HG03139 (cell line): Measurements from ENCODE around the gene HES5.
A peak's percentile ranks its signal among the peaks of the same experiment; 100 is the strongest.

Source experiments
- ATAC-seq: cut with Tn5 transposase; IDR thresholded peaks from one replicate; pipeline ENCODE4 v1.9.1; 2021; ENCODE audit not compliant: unreplicated experiment

HES5 gene

GRCh38 chr1:2502210-2502609 is 27.9 kb downstream of the HES5 start:
- ATAC-seq: no peak

- no peak for ATAC-seq
These were observed 28.3 kb downstream of the HES5 start for GRCh38 chr1:2501820-2502119.

DNA sequence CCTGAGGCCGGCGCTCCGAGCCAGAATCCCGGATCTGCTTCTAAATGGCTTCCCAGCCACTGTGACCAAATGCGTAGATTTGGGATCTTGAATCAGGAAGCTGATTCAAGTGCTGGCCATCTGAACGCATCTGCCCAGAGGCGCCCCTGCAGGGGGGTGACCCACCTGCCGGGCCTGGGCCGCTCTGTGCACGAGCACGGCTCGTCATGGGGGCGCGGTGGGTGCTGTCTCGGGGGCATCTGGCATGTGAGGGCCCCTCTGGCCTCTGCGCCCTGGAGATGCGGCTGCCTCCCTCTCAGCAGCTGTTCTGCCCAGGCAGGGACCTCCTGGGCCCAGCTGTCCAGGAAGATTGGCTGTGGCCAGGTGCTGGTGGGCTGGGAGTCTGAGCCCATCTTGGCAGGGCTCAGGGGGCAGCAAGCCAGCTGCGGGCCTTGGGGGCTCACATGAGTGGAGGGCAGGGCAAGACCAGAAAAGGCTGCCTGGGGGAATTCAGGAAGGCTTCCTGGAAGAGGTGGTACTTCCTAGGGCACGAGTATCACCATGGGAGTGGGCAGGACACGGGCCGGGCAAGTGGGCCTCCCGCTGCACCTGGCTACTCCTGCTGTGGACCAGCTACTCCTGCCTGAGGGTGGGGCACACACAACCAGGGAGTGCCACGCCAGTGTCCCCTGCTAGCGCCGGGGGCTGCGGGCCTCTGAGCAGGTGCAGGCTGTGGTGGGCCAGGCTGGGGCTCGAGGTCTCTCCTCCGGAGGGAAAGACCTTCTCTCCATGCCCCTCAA is 28.8 kb downstream of the HES5 start:
- no peak for ATAC-seq

GRCh38 chr1:2499986-2500596 is 30.0 kb downstream of the HES5 start:
- ATAC-seq: no peak

- no peak for ATAC-seq
These were observed 30.8 kb downstream of the HES5 start for GRCh38 chr1:2499260-2499659.

GRCh38 chr1:2498648-2499047 is 31.4 kb downstream of the HES5 start:
- no peak for ATAC-seq

DNA sequence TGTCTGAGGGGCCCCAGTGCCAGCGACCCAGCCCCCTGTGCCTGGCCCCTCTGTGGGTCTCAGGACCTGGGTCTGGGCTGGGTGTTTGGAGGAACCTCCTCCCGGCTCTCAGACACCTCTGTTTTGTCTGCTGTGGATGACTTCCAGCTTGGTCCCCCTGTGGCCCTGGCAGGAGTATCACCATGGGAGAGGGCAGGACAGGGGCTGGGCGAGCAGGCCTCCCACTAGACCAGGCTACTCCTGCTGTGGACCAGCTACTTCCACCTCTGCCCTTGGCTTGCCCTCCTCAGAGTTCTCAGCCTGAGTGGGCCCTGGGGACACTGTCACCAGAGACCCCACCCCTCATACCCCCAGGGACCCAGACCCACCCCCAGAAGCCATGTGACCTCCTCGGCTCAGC is 32.2 kb downstream of the HES5 start:
- ATAC-seq: no peak

DNA sequence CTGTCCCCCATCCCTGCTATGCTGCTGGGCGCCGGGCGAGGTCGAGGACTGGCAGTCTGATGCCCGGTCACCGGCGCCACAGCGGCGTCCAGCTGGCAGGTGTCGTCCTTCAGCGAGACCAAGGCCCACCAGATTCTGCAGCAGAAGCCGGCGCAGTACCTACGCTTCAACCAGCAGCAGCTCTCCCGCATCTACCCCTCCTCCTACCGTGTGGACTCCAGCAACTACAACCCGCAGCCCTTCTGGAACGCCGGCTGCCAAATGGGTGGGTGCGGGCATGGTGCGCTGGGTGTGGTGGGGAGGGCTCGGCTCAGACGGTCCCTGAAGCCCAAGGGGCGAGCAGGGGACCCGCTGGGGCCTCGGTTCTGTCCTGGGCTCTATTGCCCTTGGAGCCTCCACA is 33.3 kb downstream of the HES5 start:
- ATAC-seq: no peak

DNA sequence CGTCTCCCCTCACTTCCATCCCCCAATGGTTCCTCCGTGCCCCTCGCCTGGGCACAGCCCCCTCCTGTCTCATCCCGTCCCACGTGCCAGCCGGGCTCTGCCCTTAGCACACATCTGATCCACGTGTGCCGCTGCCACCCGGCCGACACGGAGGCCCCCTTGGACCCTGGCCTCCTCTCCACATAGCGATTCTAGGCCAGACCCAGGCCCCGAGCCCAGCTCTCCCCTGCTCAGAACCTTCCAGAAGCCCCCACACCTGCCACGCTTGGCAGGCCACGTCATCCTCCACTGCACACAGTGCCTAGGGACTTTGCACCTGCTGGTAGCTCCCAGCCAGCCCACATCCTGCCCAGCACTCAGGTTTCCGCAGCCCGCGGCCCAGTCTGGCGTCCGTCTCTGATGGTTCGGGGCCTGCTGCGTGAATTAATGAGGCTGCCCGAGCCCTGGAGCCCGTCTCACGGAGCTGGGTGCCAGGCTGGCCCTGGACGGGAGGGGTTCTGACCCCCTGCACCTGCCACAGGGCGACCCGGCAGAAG is 33.9 kb downstream of the HES5 start:
- ATAC-seq: peak; percentile 49

DNA sequence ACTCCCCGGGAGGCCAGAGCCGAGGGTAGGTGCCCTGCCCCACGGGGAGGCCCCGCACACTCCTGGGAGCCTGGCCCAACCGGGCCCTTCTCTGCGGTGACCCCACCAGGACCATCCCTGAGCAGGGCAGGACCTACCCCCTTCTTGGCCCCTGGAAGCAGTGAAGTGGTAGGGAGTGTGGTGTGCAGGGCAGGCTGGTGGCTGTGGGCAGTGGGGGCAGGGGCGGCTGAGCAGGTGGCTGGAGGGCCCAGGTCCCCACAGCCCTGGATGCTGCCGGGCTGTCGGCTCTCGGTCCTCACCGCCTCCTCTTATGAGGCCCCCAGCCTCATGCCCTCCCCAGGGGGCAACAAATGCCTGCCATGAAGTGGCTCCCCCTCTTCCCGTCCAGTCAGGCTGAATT is 34.5 kb downstream of the HES5 start:
- ATAC-seq: no peak

- ATAC-seq: no peak
These were observed 35.0 kb downstream of the HES5 start for GRCh38 chr1:2495026-2495425.

DNA sequence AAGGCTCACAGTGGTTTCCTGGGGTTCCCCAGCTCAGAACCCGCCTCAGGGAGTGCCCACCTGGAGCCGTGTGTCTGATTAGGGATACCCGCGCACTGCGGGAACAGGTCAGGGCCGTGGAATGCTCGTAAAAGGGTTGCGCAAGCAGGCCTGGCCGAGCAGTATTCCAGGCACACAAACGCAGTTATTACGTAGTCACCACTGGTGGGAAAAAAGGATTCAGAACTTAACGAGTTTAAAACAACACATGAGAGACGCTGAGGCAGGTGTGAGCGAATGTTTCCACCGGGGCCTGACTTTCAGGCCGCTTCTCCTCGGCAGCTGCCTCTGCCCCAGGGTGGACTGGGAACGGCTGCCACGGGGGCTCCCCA is 35.8 kb downstream of the HES5 start:
- no peak for ATAC-seq

DNA sequence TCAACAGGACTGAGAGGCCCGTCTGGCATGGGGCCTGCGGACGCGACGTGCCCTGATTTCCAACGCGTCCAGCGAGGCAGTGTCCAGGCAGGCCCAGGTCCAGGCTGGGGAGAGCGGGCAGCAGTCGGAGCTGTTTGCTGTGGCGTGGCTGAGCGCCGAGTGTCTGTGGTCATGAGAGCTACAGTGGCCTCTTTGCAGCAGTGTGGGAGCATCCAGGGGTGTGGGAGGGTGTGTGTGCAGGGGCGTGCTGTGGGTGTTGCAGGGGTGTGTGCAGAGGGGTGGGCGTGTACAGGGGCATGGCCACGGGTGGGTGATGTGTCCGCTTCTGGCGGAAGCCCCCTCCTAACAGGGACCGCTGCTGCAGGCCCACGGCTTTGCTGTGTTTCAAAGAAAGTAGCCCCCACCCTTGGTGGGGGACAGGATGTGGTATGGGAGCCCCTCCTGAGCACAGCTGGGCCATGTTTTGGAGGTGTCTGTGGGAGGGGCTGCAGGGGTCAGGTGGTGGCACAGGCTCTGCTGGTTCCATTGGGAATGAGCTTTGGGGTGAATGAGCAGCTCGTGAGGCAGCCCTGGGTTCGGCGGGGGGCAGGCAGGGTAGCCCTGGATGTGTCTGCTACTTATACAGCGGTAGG is 36.3 kb downstream of the HES5 start:
- no peak for ATAC-seq

DNA sequence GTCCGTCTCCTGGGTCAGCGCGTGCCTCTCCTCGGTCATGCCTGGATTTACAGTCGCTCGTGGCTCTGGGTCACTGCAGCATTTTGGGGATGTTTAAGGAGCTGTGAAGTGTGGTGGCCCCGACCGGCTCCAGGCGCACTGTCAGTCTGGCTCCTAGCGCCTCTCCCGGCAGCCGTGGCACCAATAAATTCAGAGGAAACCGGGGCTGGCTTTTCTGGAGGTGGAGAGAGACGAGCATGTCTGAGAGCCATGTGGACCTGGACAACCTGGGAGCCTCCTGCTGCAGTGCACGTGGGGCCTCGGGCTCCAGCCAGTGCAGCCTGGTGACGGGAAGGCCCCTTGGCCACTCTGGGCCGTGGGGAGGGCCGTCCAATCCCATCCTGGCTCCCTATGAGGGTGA is 36.8 kb downstream of the HES5 start:
- no peak for ATAC-seq

- ATAC-seq: no peak
These were observed 38.0 kb downstream of the HES5 start for GRCh38 chr1:2492091-2492490.

GRCh38 chr1:2489615-2490014 is 40.4 kb downstream of the HES5 start:
- ATAC-seq: no peak

DNA sequence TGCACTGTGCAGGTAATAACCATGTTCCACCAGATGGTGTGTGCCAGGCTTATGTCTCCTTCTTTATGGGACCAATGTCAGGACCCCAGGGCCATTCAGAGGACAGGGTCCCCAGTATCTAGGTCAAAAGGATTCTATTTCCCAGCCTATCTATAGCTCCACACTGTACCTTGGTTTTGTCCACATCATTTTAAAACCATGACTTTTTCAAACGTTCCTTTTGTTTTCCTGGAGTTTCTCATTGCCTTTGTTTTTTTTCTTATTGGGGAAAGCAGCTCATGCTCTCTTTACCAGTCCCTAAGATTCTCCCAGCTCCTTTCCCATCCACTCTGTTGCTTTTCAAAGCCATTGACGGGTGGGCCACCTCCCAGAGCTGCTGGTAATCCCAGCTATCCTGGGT is 41.4 kb downstream of the HES5 start:
- ATAC-seq: no peak

DNA sequence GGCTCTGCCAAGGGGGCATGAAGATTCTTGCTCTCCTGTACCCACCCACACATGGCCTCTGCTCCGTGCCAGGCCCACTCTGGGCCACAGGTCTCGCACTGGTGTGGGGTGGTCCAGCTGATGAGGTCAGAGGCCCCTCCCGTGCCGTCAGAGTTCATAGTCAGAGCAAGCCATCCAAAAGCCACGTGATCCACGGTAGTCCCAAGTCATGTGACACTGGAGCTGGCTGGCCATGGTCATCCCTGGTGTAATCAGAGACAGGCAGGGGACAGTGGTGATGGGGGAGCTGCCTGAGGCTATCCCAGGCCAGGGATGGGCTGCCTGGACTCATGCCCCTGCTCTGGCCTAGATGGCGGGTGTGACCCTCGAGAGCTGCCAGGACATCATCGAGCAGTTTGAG is 43.5 kb downstream of the HES5 start:
- no peak for ATAC-seq

DNA sequence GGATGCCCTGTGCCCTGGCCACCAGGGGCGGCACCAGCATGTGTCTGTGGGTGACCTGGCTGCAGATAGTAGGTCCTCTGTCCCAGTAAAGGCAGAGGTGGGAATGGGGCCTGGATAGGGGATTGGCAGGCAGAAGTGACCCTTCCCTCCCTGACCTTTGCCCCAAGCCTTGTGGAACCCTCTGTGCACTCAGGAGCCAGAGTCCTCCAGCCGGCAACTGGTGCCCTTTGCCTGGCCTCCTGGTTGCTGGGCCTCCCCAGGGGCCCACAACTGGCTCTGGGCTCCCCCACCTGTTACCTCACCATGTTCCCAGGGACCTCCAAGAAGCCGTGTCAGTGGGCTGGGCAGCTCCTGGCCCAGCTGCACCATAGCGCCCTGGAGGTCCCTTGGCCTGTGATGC is 44.0 kb downstream of the HES5 start:
- no peak for ATAC-seq

GRCh38 chr1:2483970-2484369 is 46.1 kb downstream of the HES5 start:
- ATAC-seq: no peak

GRCh38 chr1:2483026-2483425 is 47.0 kb downstream of the HES5 start:
- no peak for ATAC-seq

DNA sequence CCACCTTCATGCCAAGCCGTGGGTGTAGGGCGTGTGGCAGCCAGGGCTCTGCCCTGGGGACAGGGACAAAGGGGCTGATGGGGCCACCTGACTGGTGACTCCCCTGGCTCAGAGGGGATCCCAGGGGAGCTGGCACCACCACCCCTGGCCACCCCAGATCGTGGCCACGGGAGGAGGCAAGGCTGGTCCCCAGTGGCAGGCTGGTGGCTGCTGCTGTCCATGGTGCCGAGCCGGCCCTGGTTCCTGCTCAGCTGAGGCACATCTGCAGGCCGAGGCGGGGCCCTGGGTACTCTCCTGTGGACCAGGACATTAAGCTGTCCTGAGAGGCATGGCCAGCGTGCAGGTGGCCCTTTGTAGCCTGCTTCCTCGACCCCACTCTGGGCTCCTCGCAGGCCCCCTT is 47.5 kb downstream of the HES5 start:
- ATAC-seq: no peak
